ENCODE measurements around the gene FHDC1.

- TF ChIP-seq, protein P1, sequence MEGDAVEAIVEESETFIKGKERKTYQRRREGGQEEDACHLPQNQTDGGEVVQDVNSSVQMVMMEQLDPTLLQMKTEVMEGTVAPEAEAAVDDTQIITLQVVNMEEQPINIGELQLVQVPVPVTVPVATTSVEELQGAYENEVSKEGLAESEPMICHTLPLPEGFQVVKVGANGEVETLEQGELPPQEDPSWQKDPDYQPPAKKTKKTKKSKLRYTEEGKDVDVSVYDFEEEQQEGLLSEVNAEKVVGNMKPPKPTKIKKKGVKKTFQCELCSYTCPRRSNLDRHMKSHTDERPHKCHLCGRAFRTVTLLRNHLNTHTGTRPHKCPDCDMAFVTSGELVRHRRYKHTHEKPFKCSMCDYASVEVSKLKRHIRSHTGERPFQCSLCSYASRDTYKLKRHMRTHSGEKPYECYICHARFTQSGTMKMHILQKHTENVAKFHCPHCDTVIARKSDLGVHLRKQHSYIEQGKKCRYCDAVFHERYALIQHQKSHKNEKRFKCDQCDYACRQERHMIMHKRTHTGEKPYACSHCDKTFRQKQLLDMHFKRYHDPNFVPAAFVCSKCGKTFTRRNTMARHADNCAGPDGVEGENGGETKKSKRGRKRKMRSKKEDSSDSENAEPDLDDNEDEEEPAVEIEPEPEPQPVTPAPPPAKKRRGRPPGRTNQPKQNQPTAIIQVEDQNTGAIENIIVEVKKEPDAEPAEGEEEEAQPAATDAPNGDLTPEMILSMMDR (IDR thresholded peaks at IDR 0.05) = no peak
- TF ChIP-seq POLR2A (IDR thresholded peaks at IDR 0.05) = no peak
Observed at GRCh38 chr4:152990471-152991131, 54.5 kb downstream of the FHDC1 start.
